OCI-LY3 (cell line): ENCODE measurements around the gene ISL1.

Experiments used
- H2AFZ ChIP-seq: fragments of 200-600, 300-600 bp; shearing (Covaris generic); 2 replicates; pipeline ENCODE4 v1.6.0; 2014; ENCODE audit warnings: antibody characterized with exemption, low read depth, low read length
- H3K27ac ChIP-seq: fragments of 200-600, 300-600 bp; sonication (generic); 2 replicates; pipeline ENCODE4 v1.5.1; 2014; ENCODE audit warnings: mild to moderate bottlenecking, low read length, moderate library complexity, mixed read lengths
- H3K27me3 ChIP-seq: fragments of 200-600, 300-600 bp; sonication (generic); 2 replicates; pipeline ENCODE4 v1.6.1; 2014; ENCODE audit warnings: low read depth, low read length, mixed read lengths
- H3K36me3 ChIP-seq: fragments of 200-600, 300-600 bp; sonication (generic); replicated peaks from 2 replicates; pipeline ENCODE3; 2014; ENCODE audit warnings: low read depth, low read length, mixed read lengths
- H3K4me1 ChIP-seq: fragments of 300-600, 200-600 bp; sonication (generic); 2 replicates; pipeline ENCODE4 v1.6.1; 2014; ENCODE audit warnings: low read length, mixed read lengths
- H3K4me2 ChIP-seq: fragments of 200-600, 300-600 bp; sonication (generic); 2 replicates; pipeline ENCODE4 v1.6.1; 2014; ENCODE audit warnings: low read length, mixed read lengths
- H3K4me3 ChIP-seq: fragments of 300-600, 200-600 bp; sonication (generic); 2 replicates; pipeline ENCODE4 v1.5.1; 2014; ENCODE audit warnings: antibody characterized with exemption, mild to moderate bottlenecking, low read length, moderate library complexity
- H3K79me2 ChIP-seq: fragments of 300-600, 200-600 bp; shearing (Covaris generic); 2 replicates; pipeline ENCODE4 v1.6.1; 2014; ENCODE audit warnings: mild to moderate bottlenecking, low read length, mixed read lengths
- H3K9ac ChIP-seq: fragments of 300-600, 200-600 bp; shearing (Covaris generic); 2 replicates; pipeline ENCODE4 v1.6.0; 2014; ENCODE audit warnings: mild to moderate bottlenecking, low read length, moderate library complexity
- H3K9me3 ChIP-seq: fragments of 200-600, 300-600 bp; shearing (Covaris generic); 2 replicates; pipeline ENCODE4 v1.6.1; 2014; ENCODE audit warnings: low read length, mixed read lengths; ENCODE audit not compliant: insufficient read depth
- H4K20me1 ChIP-seq: fragments of 200-600, 300-600 bp; sonication (generic); 2 replicates; pipeline ENCODE4 v1.6.1; 2016; ENCODE audit warnings: low read length, mixed read lengths; ENCODE audit not compliant: insufficient read depth
- EZH2phosphoT487 ChIP-seq: fragments of 200-600 bp; shearing (Covaris generic); IDR thresholded peaks from 2 replicates; pipeline ENCODE4 v1.6.1; 2018; ENCODE audit warnings: antibody characterized with exemption, mixed run types, low read depth
- TF ChIP-seq, protein P1 (sequence below): fragments of 200-600, 300-600 bp; sonication (generic); IDR thresholded peaks from 2 replicates; pipeline ENCODE4 v1.5.1; 2014; ENCODE audit warnings: antibody characterized with exemption, low read length, low read depth

ISL1 gene

DNA sequence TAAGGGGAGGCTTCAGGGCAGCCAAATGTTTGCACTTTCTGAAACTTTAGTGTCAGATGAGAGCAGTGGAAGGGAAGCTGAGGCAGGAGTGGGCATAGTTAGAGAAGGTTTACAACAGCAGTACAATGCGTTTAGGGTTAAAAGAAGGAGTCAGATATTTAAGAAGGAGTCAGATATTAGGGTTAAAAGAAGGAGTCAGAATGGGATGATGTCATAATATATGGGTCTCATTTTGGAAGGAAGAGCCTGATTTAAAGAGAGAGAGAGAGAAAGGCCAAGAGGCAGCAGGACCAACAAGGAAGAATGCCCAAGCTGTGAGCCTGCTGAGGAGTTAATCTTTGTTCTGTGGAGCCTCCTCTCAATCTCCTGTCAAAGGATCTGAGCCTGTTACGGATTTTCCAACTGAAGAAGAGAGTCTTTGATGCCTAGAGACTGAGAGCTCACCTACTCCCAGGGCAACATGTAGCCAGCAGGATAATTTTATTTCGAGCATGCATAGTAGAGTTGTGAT lies 9.5 kb downstream of the ISL1 start:
- H4K20me1 ChIP-seq, result no peaks in the 10 kb centered on the region
- H3K4me2 ChIP-seq, result no peak overlapping the region
- H3K9me3 ChIP-seq, result no peaks in the 10 kb centered on the region
- no peaks in the 10 kb centered on the region for H3K36me3 ChIP-seq
- no peak overlapping the region for H2AFZ ChIP-seq
- no peaks in the 10 kb centered on the region for H3K4me1 ChIP-seq
- H3K4me3 ChIP-seq, result no peak overlapping the region
- TF ChIP-seq, protein P1, sequence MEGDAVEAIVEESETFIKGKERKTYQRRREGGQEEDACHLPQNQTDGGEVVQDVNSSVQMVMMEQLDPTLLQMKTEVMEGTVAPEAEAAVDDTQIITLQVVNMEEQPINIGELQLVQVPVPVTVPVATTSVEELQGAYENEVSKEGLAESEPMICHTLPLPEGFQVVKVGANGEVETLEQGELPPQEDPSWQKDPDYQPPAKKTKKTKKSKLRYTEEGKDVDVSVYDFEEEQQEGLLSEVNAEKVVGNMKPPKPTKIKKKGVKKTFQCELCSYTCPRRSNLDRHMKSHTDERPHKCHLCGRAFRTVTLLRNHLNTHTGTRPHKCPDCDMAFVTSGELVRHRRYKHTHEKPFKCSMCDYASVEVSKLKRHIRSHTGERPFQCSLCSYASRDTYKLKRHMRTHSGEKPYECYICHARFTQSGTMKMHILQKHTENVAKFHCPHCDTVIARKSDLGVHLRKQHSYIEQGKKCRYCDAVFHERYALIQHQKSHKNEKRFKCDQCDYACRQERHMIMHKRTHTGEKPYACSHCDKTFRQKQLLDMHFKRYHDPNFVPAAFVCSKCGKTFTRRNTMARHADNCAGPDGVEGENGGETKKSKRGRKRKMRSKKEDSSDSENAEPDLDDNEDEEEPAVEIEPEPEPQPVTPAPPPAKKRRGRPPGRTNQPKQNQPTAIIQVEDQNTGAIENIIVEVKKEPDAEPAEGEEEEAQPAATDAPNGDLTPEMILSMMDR, result no peak
- no peak for TF ChIP-seq EZH2phosphoT487
- no peaks in the 10 kb centered on the region for H3K79me2 ChIP-seq
- no peak overlapping the region for H3K27ac ChIP-seq
- H3K27me3 ChIP-seq, result no peaks in the 10 kb centered on the region
- no peak overlapping the region for H3K9ac ChIP-seq

DNA sequence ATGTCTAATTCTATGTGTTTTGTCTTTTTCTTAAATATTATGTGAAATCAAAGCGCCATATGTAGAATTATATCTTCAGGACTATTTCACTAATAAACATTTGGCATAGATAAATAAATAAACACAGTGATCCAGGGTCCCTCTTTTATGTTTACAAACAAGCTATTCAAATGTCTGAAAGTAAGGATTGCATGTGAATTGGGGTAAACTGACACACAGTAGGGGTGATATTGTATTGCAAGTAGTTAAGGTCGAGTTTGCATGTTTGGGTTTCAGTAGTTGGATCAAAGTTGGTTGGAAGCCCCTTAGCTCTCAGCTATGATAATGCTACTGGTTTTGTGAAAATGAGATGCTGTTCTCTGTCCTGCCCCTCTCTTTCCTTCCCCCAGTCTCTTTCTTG lies 11.4 kb downstream of the ISL1 start:
- Histone ChIP-seq H3K4me1 (no peaks in the 10 kb centered on the region), H3K4me2 (no peak overlapping the region), H3K79me2 (no peaks in the 10 kb centered on the region), H4K20me1 (no peaks in the 10 kb centered on the region), H3K27me3 (no peaks in the 10 kb centered on the region), H3K27ac (no peak overlapping the region), H3K9ac (no peak overlapping the region), H3K9me3 (no peaks in the 10 kb centered on the region), H3K36me3 (no peaks in the 10 kb centered on the region), H2AFZ (no peak overlapping the region), H3K4me3 (no peak overlapping the region)
- no peak for TF ChIP-seq EZH2phosphoT487
- TF ChIP-seq, protein P1, result no peak

DNA sequence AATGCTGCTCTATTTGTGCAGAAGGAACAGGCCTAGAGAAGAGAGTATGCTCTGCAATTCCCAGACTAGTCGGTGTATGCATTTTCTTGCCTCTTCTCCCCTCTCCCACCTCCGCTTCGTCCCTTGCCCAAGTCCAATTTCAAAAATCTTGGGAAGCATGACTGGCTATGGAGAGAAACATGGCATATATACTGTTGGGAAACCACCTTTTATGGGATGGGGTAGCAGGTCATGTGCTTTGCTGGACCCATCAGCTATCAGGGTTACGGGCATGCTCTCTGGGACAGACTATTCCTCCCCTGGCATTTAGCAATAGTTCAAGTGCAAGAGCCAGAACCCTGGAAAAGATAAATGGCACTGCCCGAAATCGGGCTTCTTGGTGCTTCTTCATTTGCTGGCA lies 12.0 kb downstream of the ISL1 start:
- Histone ChIP-seq H3K4me2 (no peak overlapping the region), H3K36me3 (no peaks in the 10 kb centered on the region), H3K4me1 (no peaks in the 10 kb centered on the region), H3K9ac (no peak overlapping the region), H3K27ac (no peak overlapping the region), H3K4me3 (no peak overlapping the region), H3K9me3 (no peaks in the 10 kb centered on the region), H2AFZ (no peak overlapping the region), H3K27me3 (no peaks in the 10 kb centered on the region), H4K20me1 (no peaks in the 10 kb centered on the region), H3K79me2 (no peaks in the 10 kb centered on the region)
- no peak for TF ChIP-seq EZH2phosphoT487
- TF ChIP-seq, protein P1, result no peak

DNA sequence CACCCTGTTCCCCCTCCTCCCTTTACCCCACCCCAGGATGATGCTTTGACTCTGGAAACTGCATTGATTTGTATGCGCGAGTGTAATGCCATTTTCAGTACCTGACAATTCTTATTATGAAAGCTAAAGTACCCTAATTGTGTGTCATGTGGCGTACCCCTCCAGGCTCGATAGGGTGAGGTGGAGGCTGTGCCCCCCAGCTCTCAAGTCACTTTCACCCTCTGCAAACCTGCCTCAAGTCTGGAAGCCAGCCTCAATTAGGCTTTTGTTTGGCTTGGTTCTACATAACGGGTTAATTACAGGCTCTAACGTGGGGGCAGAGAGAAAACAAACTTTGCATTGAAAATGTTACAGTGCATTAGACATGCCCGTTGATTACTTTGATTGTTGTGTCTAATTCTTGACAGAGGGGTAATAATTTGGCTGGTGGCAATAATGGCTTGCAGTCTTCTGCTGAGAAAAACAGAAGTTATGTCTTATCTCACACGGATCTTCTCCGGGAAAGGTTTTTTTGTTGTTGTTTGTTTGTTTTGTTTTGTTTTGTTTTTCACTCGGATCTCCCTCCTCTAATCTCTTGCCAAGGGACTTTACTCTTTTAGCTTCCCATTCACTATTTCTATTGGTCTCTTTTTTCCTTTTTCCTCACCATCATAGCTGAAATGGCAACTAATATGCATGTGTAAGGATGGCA lies 12.6 kb downstream of the ISL1 start:
- H3K4me2 ChIP-seq, result no peak overlapping the region
- H4K20me1 ChIP-seq, result no peaks in the 10 kb centered on the region
- no peak overlapping the region for H3K27ac ChIP-seq
- no peak overlapping the region for H3K9ac ChIP-seq
- no peak overlapping the region for H3K4me3 ChIP-seq
- H3K4me1 ChIP-seq, result no peaks in the 10 kb centered on the region
- no peaks in the 10 kb centered on the region for H3K27me3 ChIP-seq
- no peaks in the 10 kb centered on the region for H3K79me2 ChIP-seq
- H3K9me3 ChIP-seq, result no peaks in the 10 kb centered on the region
- H3K36me3 ChIP-seq, result no peaks in the 10 kb centered on the region
- no peak overlapping the region for H2AFZ ChIP-seq
- no peak for TF ChIP-seq EZH2phosphoT487
- TF ChIP-seq, protein P1, result no peak
